Liver (tissue), 3 donors: Measurements from ENCODE around the gene IRAK1.

Source experiments
- FOXA1 ChIP-seq: IDR thresholded peaks from 2 replicates; pipeline ENCODE4 v1.6.1; 2016; ENCODE audit warnings: antibody characterized with exemption
- JUND ChIP-seq, 2 donors: IDR thresholded peaks; 2 replicates each; pipeline ENCODE4 v1.6.1; 2016; ENCODE audit warnings: antibody characterized with exemption in 2 of 2
- MAX ChIP-seq: IDR thresholded peaks from 2 replicates; pipeline ENCODE4 v1.6.1; 2016; ENCODE audit warnings: antibody characterized with exemption
- RAD21 ChIP-seq, 2 donors: IDR thresholded peaks; 2 replicates each; pipeline ENCODE4 v1.6.1; 2016; ENCODE audit warnings: antibody characterized with exemption in 2 of 2, mild to moderate bottlenecking in 2 of 2
- YY1 ChIP-seq: IDR thresholded peaks from 2 replicates; pipeline ENCODE4 v1.6.1; 2016; ENCODE audit warnings: antibody characterized with exemption, mild to moderate bottlenecking
- TF ChIP-seq, protein P1 (sequence below): fragments of 150-350 bp; IDR thresholded peaks from 2 replicates; pipeline ENCODE4 v1.5.1; 2017; ENCODE audit warnings: improper control_type of control experiment, low read depth, low read length; ENCODE audit not compliant: missing input control
- donor health status: healthy.
- donor health status: healthy.

DNA sequence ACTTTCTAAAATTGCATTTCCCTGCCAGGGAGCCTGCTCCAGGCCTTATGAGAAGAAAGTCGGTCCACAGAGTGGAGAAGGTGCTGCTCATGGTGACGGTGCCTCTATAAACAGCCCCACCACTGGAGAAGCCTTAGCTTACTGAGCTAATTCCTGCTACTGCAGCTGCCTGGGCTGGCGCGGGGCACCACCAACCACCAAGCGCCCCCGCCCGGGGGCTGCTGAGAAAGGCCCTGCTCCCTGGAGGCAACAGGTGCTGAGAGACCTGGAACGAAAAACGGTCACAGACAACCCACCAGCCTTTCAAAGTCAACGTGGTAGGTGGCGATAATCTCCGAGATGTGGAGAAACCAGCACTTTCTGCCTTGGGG, 51.0 kb downstream of the IRAK1 start:
- TF ChIP-seq YY1 (no peak), RAD21 (IDR thresholded peaks at IDR 0.05) (no peak), FOXA1 (no peak), JUND (IDR thresholded peaks at IDR 0.05) (no peak), MAX (no peak)
- TF ChIP-seq, protein P1, sequence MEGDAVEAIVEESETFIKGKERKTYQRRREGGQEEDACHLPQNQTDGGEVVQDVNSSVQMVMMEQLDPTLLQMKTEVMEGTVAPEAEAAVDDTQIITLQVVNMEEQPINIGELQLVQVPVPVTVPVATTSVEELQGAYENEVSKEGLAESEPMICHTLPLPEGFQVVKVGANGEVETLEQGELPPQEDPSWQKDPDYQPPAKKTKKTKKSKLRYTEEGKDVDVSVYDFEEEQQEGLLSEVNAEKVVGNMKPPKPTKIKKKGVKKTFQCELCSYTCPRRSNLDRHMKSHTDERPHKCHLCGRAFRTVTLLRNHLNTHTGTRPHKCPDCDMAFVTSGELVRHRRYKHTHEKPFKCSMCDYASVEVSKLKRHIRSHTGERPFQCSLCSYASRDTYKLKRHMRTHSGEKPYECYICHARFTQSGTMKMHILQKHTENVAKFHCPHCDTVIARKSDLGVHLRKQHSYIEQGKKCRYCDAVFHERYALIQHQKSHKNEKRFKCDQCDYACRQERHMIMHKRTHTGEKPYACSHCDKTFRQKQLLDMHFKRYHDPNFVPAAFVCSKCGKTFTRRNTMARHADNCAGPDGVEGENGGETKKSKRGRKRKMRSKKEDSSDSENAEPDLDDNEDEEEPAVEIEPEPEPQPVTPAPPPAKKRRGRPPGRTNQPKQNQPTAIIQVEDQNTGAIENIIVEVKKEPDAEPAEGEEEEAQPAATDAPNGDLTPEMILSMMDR = no peak
